HL-60/S4 treated with retinoic acid at 250 ng/mL for 4 days and 3 days (cell line): ENCODE results near the gene ANKRD61.
"Not testable (repeated sequence)": the region's sequence is repeated elsewhere in the genome, so short reads cannot be mapped to it uniquely, and the experiment has no call there.

Source experiments
- in situ Hi-C: fragments of 300-500 bp; cut with MboI; formaldehyde crosslinking; loops from 2 replicates; pipeline ENCODE4 v1.7.0; 2022; ENCODE audit warnings: low sequenced_read_pairs

Gene ANKRD61

DNA sequence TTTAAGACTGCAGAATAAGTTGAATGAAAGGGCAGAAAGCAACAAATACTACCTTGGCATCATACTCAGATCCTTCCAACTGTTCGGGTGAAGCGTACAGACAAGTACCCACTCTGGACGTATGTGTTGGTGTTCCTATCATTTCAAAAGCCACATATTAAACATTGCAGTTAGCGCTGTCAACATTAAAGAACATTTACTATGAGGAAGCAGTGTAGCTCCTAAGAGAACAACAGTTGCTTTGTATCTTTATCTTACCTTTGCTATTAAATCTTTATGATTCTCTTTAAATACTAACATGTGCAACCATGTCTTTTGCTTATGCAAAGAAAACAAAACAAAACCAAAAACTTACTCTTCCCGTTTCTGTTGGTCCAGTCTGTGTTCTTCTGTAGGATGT lies 2.6 kb upstream of the ANKRD61 start:
- in situ Hi-C loops: no loop called here

DNA sequence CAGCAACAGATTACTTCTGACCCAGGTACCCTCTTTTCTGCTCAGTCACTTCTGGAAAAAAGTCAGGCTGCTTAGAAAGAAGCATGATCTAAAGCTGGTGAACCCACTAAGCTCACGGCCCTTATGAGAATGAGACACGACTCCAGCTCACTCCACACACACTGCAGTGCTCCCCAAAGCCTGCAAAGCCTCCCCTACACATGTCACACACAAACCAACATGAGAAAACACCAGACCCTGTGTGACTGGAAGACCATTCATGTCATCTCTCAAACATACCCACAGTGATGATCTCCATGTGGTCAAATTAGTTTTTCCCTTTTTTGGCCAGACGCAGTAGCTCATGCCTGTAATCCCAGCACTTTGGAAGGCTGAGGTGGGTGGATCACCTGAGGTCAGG lies 391 bp downstream of the ANKRD61 start:
- in situ Hi-C loops: no loop called here

DNA sequence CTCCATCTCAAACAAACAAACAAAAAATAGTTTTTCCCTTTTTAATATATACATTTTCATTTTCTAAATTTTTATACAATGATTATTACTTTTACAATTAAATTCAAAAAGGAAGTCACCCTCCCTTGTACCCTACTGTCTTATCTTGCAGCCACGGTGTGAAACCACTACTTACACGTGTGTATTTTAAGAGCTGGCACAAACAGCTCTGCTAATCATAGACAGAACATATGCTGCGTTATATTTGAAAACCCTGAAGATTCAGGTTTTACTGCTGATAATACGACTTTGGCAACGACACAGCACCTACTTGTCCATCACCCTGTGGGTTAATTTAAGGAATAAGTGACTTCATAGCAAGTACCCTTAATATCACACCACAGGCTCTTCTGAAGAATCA lies 991 bp downstream of the ANKRD61 start:
- in situ Hi-C loops: no loop called here

DNA sequence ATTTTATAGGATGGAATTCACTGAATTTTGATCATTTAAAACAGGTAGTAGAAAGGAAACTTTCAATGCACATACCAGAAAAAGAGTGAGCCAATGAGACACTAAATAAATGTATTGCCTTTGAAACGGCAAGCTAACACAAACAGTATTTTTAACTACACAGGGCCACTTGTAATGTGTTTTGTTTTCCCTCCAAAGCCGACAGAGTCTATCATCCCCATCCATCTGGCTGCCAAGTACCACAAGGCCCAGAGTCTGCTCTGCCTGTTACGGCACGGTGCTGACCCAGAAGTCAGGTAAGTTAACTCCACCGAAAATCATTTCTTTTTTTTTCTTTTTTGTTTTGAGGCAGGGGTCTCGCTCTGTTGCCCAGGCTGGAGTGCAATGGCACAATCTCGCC lies 1.5 kb downstream of the ANKRD61 start:
- in situ Hi-C loops: no loop called here

DNA sequence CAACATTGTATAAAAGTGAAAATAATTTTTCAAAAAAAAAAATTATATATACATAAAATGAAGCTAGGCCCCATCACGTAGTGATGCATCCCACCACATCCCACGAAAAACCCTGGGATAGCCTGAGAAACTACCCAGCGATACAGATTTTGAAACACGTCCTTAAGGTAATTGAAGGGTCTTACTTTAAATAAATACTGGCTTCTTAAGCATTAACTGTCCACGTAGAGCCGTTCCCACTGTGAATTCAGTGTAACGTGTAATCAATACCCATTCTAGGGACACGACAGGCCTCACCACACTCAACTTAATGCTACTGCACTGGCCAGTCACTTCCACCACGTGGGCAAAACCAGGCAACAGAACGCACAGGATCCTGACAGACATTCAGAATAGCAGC lies 4.0 kb downstream of the ANKRD61 start:
- in situ Hi-C loops: no loop called here

DNA sequence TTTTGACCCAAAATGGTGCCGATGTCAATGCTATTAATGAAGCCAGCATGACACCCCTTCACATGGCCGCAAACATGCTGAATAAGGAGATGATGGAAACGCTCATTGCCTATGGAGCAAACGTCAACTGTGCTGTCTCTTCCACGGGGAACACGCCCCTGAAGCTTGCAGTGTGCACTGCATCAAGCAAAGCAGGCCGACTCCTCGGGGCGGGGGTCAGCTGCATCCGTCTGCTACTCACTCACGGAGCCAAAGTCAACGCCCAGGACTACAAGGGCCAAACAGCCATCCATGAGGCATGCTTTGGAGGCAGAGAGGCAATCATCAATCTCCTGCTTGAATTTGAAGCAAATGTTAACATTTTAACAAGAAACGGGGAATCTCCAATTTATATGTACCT lies 4.5 kb downstream of the ANKRD61 start:
- in situ Hi-C loops: no loop called here

DNA sequence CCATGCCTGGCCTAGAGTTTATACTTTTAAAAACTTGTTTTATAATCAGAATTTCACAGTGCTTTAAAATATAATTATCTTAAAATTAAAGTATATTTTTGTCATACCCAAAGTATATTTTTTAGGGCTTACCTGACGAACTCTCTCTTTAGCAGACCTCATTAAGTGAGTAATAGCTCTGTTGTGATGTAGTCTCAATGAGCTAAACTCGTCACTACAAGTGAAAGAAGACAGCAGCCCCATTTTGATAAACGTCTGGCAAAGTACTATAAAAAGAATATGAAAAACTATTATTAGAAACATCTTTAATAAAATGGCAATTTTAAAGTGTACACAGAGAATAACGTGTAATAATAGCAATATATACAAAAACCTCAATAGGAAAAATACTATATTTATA lies 18.6 kb downstream of the ANKRD61 start:
- in situ Hi-C loops: no loop called here

DNA sequence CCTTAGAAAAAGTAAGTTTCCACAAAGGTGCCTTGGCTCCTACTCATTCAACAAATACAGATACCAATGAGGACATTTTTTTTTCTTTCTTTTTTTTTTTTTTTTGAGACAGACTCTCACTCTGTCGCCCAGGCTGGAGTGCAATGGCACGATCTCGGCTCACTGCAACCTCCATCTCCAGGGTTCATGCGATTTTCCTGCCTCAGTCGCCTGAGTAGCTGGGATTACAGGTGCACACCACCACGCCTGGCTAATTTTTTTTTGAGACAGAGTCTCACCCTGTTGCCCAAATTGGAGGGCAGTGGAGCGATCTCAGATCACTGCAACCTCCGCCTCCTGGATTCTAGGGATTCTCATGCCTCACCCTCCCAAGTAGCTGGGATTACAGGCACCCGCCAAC lies 20.0 kb downstream of the ANKRD61 start:
- in situ Hi-C loops: not testable (repeated sequence)

DNA sequence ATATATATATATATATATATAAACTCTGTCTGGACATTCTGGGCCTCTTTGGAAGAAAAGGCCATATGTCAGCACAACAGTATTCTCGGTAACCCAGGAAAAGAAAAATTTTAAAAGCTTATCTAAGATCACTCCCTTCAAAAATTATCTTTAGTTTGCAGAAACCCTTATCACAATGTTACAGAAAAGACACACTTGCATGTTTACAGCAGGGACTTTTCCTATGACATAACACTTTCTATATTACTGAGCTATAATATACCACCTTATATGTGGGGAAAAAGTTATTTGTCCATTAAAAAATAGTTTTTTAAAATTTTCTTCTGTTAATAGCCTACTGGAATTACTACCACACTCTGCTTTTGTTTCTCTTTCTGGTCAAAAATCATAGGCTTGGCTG lies 25.4 kb downstream of the ANKRD61 start:
- in situ Hi-C loops: no loop called here

DNA sequence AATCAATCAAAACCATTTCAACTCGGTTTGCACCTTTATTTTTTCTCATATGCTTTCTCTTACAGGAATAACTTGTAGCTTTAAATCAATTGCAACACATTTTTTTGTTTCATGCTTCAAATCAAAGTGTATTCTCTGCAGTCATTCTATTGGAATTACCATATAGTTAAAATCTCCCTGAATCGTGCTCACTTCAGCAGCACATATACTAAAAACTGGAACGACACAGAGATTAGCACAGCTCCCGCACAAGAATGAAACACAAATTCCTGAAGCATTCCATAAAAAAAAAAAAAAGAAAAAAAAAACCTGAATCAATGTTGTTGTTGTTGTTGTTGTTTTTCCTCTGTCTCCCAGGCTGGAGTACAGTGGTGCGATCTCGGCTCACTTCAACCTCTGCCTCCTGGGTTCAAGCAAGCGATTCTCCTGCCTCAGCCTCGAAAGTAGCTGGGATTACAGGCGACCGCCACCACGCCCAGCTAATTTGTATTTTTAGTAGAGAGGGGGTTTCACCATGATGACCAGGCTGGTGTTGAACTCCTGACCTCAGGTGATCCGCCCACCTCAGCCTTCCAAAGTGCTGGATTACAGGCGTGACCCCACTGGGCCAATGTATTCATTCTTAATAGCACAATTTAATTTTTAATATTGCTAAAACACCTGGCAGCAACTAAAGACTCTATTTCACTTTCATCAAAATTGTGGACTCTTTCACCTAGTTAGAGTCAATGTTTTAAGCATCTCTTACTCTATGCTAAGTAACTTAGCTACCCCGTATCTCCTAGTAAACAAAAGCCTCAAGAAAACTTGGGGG lies 26.3 kb downstream of the ANKRD61 start:
- in situ Hi-C loops: no loop called here

DNA sequence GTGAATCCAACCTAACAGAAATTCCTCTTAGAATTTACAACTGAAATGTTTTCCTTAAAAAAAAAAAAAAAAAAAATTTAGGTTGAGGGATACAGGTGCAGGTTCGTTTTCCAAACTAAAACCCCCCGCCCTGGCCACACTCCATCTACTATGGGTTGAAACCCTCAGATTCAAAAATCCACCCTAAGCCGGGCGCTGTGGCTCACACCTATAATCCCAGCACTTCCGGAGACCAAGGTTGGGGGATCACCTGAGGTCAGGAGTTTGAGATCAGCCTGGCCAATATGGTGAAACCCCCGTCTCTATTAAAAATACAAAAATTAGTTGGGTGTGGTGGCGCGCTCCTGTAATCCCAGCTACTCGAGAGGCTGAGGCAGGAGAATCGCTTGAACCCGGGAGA lies 28.8 kb downstream of the ANKRD61 start:
- in situ Hi-C loops: not testable (repeated sequence)

DNA sequence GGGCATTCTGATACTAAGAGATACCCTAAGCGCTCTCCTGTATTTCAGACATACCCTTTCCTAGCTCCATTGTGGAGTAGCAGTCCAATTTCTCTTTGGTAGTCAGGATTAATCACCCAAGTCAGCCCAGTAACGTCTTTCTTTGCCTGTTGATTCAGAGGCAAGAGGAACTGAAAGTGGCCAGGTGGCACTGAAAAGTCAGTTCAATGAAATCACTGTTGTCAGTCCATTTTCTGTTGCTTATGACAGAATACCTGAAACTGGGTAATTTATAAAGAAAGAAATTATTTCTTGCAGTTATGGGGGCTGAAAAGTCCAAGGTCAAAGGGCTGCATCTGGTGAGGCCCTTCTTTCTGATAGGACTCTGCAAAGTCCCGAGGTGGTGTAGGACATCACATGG lies 40.2 kb downstream of the ANKRD61 start:
- in situ Hi-C loops: no loop called here

DNA sequence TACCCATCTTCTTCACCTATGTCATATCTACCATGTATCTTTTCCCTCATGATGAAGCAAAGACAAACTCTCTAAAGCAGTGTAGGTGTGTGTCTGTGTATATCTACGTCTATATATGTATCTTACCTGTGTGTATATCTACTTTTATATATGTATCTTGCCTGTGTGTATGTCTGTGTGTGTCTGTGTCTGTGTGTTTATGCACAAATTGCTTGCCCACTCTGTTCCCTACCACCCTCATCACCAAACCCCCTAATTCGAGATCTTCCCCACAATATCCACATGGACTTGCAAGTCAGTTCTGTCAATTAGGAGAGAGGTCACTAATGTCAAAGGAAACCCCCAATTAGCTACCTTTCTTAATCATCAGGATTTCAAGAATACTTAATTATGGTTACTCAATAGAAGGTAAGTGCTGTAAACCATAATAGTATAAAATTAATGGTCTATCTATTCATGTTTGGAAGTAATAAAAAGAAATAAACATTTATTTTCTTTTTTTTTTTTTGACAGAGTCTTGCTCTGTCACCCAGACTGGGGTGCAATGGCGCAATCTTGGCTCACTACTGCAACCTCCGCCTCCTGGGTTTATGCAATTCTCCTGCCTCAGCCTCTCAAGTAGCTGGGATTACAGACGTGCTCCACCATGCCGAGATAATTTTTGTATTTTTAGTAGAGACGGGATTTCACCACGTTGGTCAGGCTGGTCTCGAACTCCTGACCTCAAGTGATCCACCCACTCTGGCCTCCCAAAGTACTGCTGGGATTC lies 43.6 kb downstream of the ANKRD61 start:
- in situ Hi-C loops: no loop called here

DNA sequence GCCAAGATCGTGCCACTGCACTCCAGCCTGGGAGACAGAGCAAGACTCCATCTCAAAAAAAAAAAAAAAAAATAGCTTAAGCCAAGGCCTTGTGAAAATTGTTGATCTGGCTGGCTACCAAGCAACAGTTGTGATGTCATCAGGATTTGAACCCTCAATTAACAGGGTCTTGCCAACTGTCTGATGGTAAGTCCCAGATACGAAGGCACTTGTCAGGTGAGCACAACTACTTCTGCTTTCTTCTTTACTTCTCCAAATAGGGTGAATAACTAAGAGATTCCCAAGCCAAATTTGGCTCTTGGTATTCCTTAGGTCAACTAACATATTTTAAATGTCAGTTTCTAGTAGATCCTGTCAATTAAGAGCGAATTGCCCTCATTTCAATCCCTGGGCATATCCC lies 47.4 kb downstream of the ANKRD61 start:
- in situ Hi-C loops: no loop called here

DNA sequence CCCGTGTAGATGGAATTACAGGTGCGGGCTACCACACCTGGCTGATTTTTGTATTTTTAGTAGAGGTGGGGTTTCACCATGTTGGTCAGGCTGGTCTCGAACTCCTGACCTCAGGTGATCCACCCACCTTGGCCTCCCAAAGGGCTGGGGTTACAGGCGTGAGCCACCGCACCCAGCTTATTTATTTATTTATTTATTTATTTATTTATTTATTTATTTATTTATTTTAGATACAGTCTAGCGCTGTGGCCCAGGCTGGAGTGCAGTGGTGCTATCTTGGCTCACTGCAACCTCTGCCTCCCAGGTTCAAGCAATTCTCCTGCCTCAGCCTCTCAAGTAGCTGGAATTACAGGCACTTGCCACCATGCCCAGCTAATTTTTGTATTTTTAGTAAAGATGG lies 51.9 kb downstream of the ANKRD61 start:
- in situ Hi-C loops: not testable (repeated sequence)
